Measurements from ENCODE around the gene DIO3.

The DIO3 gene

GRCh38 chr14:101583715-101584054 is 22.4 kb downstream of the DIO3 start:
- DNase-seq (ENCODE audit: low read depth), result no peak

GRCh38 chr14:101584055-101584859 is 23.0 kb downstream of the DIO3 start:
- no peak for DNase-seq (ENCODE audit: low read depth)

- DNase-seq (ENCODE audit: low read depth), result no peak
These were observed 23.9 kb downstream of the DIO3 start for GRCh38 chr14:101585211-101585610.

- no peak for DNase-seq (ENCODE audit: low read depth)
These were observed 25.5 kb downstream of the DIO3 start for GRCh38 chr14:101586531-101587430.

- DNase-seq (ENCODE audit: low read depth), result no peak
These were observed 26.2 kb downstream of the DIO3 start for GRCh38 chr14:101587441-101587911.

- DNase-seq (ENCODE audit: low read depth), result no peak
These were observed 27.1 kb downstream of the DIO3 start for GRCh38 chr14:101588286-101588975.

- DNase-seq (ENCODE audit: low read depth), result no peak
These were observed 27.7 kb downstream of the DIO3 start for GRCh38 chr14:101588990-101589389.

- DNase-seq (ENCODE audit: low read depth), result no peak
These were observed 28.3 kb downstream of the DIO3 start for GRCh38 chr14:101589486-101590015.

- DNase-seq (ENCODE audit: low read depth), result no peak
These were observed 28.8 kb downstream of the DIO3 start for GRCh38 chr14:101590062-101590461.

GRCh38 chr14:101590616-101591015 is 29.3 kb downstream of the DIO3 start:
- no peak for DNase-seq (ENCODE audit: low read depth)

GRCh38 chr14:101591121-101591520 is 29.8 kb downstream of the DIO3 start:
- no peak for DNase-seq (ENCODE audit: low read depth)

GRCh38 chr14:101591582-101591981 is 30.3 kb downstream of the DIO3 start:
- no peak for DNase-seq (ENCODE audit: low read depth)

- DNase-seq (ENCODE audit: low read depth), result no peak
These were observed 32.3 kb downstream of the DIO3 start for GRCh38 chr14:101593411-101594238.

GRCh38 chr14:101594511-101595148 is 33.3 kb downstream of the DIO3 start:
- DNase-seq (ENCODE audit: low read depth), result no peak

- no peak for DNase-seq (ENCODE audit: low read depth)
These were observed 34.1 kb downstream of the DIO3 start for GRCh38 chr14:101595349-101595748.

GRCh38 chr14:101595887-101596721 is 34.8 kb downstream of the DIO3 start:
- no peak for DNase-seq (ENCODE audit: low read depth)

GRCh38 chr14:101596742-101597141 is 35.4 kb downstream of the DIO3 start:
- DNase-seq (ENCODE audit: low read depth), result no peak

GRCh38 chr14:101598159-101598558 is 36.9 kb downstream of the DIO3 start:
- no peak for DNase-seq (ENCODE audit: low read depth)

- no peak for DNase-seq (ENCODE audit: low read depth)
These were observed 37.4 kb downstream of the DIO3 start for GRCh38 chr14:101598571-101599233.
